Measurements from ENCODE around the gene PHF19.

DNA sequence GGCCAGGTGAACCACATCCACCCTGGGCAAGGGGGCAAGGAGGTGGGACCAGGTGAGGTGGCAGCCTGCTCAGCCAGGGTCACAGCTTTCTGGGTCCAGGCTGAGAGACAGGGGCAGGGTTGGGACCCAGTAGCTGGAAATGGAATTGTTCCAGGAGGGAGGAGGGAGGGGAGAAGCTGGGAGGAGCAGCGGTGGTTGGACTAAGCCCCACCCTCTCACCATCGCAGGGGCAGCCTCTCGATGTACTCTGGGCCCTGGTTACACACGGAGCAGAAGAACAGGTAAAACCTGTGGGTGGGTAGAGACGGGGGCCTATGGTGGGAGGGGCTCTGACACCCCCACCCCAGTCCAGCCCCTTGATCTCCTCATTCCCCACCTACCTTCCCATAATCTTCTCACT is 11.2 kb downstream of the PHF19 start:
- TF ChIP-seq, protein P1, sequence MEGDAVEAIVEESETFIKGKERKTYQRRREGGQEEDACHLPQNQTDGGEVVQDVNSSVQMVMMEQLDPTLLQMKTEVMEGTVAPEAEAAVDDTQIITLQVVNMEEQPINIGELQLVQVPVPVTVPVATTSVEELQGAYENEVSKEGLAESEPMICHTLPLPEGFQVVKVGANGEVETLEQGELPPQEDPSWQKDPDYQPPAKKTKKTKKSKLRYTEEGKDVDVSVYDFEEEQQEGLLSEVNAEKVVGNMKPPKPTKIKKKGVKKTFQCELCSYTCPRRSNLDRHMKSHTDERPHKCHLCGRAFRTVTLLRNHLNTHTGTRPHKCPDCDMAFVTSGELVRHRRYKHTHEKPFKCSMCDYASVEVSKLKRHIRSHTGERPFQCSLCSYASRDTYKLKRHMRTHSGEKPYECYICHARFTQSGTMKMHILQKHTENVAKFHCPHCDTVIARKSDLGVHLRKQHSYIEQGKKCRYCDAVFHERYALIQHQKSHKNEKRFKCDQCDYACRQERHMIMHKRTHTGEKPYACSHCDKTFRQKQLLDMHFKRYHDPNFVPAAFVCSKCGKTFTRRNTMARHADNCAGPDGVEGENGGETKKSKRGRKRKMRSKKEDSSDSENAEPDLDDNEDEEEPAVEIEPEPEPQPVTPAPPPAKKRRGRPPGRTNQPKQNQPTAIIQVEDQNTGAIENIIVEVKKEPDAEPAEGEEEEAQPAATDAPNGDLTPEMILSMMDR (IDR thresholded peaks at IDR 0.05; ENCODE audit: insufficient read depth, low read length, poor library complexity, severe bottlenecking): no peak
- TF ChIP-seq EZH2phosphoT487 (conservative IDR thresholded peaks at IDR 0.05; ENCODE audit: low read length): no peak

Measured in SU-DHL-6 (cell line).